NCI-H2107 treated with DMSO at 0.1 percent for 48 hours (cell line): ENCODE measurements around the gene DPM2.
A peak's percentile ranks its signal among the peaks of the same experiment; 100 is the strongest.

ENCODE experiments used
- DNase-seq: peaks from one replicate; lab custom pipeline; 2025; ENCODE audit not compliant: unreplicated experiment; lab: John Stamatoyannopoulos, UW

The DPM2 gene

GRCh38 chr9:127938298-127938690 lies 640 bp upstream of the DPM2 start:
- DNase-seq, result no peak

- DNase-seq, result no peak
Observed at GRCh38 chr9:127937056-127937387, 632 bp downstream of the DPM2 start.

GRCh38 chr9:127936347-127936852 lies 1.3 kb downstream of the DPM2 start:
- no peak for DNase-seq

- DNase-seq, result no peak
Observed at GRCh38 chr9:127935765-127936221, 1.9 kb downstream of the DPM2 start.

GRCh38 chr9:127934986-127935385 lies 2.7 kb downstream of the DPM2 start:
- no peak for DNase-seq

- DNase-seq, result no peak
Observed at GRCh38 chr9:127934248-127934647, 3.4 kb downstream of the DPM2 start.

GRCh38 chr9:127931092-127931881 lies 6.4 kb downstream of the DPM2 start:
- DNase-seq, result peak; percentile 85

GRCh38 chr9:127930231-127931091 lies 7.2 kb downstream of the DPM2 start, which contains the start of gene PIP5KL1:
TSS of gene PIP5KL1 (minus strand) at chr9:127930777. CDS start at chr9:127930752, 25 bp downstream.
- no peak for DNase-seq

- DNase-seq, result no peak
Observed at GRCh38 chr9:127929625-127929979, 8.1 kb downstream of the DPM2 start.

- DNase-seq, result no peak
Observed at GRCh38 chr9:127928676-127929624, 8.7 kb downstream of the DPM2 start.

- no peak for DNase-seq
Observed at GRCh38 chr9:127927988-127928675, 9.5 kb downstream of the DPM2 start.

- no peak for DNase-seq
Observed at GRCh38 chr9:127927201-127927987, 10.3 kb downstream of the DPM2 start.

GRCh38 chr9:127926906-127927200 lies 10.8 kb downstream of the DPM2 start:
- DNase-seq, result no peak

- DNase-seq, result no peak
Observed at GRCh38 chr9:127925959-127926905, 11.4 kb downstream of the DPM2 start.

GRCh38 chr9:127924736-127925444 lies 12.8 kb downstream of the DPM2 start:
- DNase-seq, result no peak

- no peak for DNase-seq
Observed at GRCh38 chr9:127923771-127924170, 13.9 kb downstream of the DPM2 start.

GRCh38 chr9:127923046-127923445 lies 14.6 kb downstream of the DPM2 start:
- no peak for DNase-seq

GRCh38 chr9:127921557-127922120 lies 16.0 kb downstream of the DPM2 start:
- DNase-seq, result no peak
